GM21737 (cell line): ENCODE measurements around the gene EFNA5.
A peak's percentile ranks its signal among the peaks of the same experiment; 100 is the strongest.

Experiments used
- ATAC-seq: cut with Tn5 transposase; IDR thresholded peaks from one replicate; pipeline ENCODE4 v1.9.1; 2021; ENCODE audit warnings: mild to moderate bottlenecking, moderate library complexity; ENCODE audit not compliant: unreplicated experiment

EFNA5 gene

DNA sequence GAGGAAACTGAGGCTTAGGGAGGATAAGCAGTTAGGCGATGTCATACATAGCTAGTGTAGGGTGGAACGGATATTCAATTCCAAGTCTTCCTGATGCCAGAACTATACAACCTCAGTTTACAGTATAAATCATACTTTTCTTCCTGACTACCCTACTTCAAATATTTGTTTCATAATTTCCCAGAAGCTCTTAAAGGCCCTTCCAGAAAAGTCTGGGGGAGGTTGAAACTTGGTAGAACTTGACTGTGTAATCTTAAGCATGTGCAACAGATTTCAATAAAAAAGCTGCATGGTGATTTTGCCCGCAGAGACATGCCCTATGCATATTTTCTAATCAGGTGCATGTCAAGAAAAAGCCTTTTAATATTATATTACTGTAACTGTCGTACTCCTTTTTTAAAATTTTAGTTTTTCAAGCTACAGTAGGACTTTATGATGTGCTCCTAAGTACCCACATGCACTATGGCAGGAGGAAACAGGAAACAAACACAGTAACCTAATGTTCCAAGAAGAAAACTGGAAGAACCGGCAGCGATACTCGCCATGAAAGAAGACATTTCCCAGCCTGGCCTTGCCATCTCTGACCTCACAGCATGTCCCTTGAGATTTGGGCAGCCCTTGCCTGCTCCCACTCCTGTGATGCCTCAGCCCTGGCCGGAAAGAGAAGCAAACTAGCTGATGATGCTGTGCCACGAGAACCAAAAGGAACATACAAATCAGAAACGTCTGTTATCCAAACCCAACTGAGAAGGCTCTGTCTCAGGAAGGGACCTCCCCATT is 266.0 kb downstream of the EFNA5 start:
- ATAC-seq: no peak

DNA sequence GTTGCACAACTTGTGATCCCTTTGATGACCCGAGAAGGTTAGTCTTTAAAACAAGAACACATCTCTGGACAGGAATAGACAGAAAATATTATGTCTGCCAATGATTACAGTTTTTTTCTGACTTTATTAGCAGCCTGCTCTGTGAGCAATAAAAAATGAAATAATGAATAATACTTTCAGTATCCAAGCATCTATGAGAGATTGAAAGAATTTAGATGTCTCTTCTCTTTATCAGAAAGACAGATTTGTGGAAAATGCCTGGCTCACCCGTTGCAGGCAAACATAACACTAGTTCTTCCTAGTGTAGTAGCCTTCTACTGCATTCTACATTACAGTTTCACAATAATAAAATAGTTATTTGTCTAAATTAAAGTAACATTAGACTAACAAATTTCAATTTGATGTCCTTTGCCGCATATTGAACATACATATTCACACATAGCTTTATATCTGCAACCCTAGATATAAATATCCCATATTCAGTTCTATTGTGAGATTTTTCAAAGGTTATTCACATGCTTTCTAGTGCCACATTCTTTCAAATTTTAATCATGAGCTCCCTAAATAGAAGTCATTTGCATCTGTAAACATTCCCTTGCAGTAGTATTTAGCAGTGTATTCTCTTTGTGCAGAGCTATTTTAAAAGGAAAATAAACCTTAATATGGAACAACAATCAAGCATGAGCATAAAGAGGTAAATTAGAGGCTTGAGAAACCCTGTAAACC is 267.3 kb downstream of the EFNA5 start:
- ATAC-seq: no peak

DNA sequence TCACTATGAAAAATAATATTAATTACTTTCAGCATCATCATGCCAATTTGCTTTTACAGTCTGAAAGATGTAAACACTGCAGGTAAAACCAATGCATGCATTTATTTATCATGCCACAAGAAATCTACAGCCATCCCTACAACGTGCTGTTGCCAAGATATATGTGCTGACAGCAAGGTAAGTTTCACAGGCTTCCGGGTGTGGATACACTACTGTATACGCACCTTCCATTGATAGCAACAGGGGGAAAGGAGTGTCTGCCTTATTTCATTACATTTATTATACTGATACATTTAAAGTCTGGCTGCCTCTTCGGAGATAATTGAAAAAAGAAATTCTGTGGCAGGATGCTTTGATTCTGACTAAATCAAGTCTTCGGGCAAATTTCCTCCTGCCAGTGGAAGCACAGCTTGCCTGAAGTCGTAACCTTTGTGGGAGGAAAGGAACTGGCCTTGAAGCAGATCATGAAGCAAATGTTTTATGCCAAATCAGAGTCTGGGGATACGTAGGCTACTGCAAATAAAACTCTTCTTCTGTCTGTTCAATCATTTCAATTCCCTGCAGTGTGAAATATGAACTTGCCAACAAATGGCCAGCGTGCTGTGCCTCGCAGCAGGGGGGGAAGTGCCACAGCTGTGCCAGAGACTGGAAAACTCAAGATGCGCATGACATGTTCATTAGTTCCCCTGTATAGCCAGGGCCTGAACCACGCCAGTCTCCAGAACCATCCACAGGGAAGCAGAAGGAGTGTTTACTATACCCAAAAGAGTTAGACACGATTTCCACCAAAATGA is 268.1 kb downstream of the EFNA5 start:
- ATAC-seq: no peak

DNA sequence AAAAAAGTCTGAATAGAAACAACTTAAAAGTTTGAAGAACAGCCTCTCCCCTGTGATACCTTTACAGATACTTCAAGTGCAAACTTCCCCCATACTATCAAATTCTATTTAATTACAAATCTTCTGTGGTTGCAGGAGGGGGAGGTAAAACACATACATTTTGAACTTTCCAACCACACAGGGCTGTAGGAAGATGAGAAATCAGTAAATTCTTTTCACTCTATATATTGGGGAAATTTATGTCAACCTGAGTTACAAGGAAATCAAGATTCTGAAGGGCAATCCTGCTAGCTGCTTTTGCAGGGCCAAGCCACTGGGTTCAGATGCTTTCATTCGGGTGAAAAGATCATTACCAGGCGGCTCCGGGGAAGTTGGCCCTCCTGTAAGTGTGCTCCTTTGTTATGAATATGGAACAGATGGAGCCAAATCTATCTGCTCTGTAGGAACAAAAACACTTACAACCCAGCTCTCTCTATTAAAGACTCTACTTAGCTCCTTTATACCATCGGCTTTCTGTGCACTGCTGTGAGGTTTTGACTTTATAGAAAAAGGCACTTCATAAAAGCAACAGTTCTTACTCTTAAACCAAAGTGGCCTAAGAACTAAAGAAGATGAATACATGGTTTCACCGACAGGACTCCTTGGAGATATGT is 269.1 kb downstream of the EFNA5 start:
- no peak for ATAC-seq

DNA sequence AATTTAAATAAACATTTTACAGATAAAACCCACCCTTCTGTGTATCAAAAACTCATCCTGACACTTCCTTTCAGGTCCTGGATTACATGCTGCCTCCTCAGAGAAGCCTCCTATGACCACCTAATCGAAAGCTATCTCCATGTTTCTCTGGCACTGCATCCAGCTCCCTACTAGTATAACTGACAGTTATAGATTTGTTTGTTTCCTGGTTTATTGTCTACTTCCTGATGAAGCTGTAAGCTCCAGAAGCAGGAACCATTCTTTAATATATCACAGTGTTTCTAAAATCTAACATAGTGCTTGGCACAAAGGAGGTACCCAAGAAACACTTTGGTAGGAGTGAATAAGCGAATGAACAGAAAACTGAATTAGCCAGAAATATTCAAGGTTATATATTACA is 270.4 kb downstream of the EFNA5 start:
- no peak for ATAC-seq

GRCh38 chr5:107398703-107399102 is 272.0 kb downstream of the EFNA5 start:
- no peak for ATAC-seq

- ATAC-seq: peak; percentile 47
Measured at GRCh38 chr5:107396351-107396690, 274.4 kb downstream of the EFNA5 start.

DNA sequence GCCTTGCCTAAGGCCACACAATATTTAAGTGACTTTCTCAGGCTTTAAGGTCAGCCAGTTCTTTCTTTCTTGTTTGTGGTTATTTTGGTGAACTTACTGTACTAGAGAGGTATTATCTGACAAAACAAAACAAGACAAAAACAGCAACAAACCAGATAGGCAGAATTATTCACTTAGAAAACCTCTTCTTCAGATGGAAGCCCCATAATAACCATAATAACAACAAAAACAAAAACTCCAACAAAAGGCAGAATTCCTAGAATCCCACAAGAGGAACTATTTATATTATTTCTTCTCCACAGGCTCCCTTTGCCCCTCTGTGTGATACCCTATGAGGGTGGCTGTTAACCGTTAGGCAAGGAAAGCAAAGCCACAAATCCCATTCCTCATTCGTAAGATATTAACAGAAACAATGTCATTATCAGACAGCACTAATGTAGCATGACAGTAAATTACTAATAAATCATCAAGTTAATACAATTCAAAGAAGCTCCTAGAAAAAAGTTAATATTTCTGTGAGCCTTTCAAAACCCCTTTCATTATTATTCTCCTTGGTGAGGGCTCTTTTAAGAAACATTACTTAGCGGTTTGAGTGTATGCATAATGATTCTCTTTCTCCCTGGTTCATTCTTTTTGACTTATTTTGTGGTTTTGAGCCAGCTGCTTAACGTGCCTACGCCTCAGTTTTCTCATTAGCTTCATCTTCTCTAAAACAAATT is 274.9 kb downstream of the EFNA5 start:
- ATAC-seq: peak; percentile 84

GRCh38 chr5:107393851-107394250 is 276.9 kb downstream of the EFNA5 start:
- no peak for ATAC-seq

DNA sequence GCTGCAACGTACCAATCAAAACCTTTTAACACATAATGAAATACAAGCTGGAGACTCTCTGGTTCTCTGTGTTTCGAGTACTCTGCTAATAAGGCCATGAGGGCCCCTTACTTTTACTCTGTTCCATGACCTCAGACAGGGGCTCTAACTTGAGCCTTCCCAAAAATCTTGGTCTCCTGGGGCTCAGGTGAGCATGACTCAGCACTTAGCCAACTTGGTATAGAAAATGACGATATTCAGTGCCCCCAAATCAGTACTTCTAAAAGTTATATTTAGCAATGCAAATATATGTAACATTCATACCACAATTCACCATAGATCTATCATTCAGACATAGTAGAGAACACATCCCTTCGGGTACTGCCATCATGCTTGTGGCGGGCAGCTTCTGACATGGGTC is 278.9 kb downstream of the EFNA5 start:
- no peak for ATAC-seq

DNA sequence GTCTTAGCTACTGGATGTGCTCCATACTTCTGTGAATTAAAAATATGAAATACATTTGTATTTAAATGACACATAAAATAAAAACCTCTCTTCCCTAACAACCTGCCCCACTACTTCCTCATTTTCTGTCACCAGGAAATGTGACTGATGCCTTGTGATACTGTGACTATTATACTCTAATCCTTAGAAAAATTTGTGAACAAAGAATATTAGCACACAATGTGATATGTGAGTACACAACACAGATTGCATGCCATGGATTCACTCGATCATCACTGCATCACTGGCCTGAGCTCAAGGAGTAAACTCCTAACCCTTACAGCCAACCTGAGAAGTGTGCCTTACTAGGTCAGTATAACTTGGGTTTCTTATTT is 281.0 kb downstream of the EFNA5 start:
- no peak for ATAC-seq

DNA sequence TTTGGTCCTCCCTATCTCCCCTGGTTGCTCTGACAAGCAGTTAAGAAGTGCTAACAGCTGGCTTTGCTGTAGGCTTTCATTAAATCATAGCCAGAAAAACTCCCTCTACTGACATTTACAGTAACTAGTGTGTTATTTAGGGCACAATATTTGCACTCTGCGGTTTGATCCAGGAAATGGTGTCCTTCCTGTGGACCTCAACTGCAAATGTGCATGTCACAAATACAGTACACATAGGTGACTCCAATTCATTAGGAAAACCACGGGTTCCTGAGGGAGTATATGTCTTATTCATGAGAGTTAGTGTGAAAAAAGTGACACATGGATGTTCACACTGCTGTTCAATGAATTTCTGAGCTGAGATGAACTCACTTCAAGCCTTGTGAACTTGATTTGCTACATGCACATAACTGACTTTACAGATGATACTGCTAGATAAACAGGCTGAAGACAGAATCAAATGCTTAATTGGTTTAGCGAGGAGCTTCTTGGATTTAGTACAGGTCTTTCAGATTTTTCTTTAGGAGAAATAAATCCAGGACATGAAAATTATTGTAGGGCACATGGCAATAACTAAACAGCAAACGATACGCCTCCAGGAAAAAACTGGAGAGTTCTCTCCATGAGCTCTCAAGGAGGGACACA is 281.5 kb downstream of the EFNA5 start:
- ATAC-seq: peak; percentile 87

DNA sequence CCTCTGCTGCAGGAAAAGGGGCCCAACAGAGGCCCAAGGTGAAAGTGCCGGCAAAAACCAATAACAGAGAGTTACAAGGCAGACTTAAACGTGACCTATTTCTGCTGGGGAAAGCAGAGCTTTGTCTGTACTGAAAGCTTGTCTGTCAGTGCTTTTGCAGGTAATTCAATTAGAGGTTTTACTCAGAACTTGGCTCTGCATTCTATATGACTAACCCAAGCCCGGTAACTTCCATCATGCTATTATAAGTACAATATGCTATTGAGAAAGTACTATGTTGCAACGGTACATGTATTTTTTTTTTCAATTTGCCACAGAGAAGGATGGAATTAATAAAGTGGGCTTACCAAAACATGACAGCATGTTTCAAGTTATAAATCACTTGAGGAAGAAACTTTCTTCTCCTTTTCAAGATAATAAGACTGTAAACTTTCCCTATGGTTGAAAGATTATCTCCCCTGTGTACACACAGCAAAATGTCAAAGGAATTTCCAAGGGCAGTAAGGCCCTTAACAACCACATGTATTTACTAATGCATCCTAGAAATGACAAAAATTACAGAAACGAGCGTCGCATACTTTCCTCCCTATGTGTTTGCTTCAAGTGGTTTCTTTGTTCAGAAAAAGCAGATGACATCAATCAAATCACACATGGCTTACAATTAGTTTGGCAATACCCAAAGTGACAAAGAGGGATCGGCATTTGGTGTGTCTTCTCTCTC is 282.4 kb downstream of the EFNA5 start:
- peak; percentile 39 for ATAC-seq

GRCh38 chr5:107387526-107388140 is 283.1 kb downstream of the EFNA5 start:
- ATAC-seq: peak; percentile 3

DNA sequence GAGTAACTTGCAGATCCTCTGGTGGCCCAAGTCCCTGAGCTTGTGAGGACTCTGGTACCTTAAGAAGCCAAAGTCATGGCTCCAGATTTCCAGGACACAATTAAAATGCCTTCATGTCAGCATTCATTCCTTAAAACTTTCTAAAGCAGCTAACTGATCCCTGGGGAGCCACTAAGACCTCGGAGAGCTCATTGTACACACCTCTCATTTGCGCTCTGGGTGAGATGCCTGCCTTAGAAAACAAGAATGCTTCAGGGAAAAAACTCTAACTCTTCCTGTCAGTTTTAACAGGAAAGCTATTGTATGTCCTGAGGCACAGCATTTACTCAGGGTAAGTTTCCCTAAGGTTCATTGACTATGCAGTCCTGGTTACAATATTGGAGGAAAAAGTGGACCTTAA is 285.0 kb downstream of the EFNA5 start:
- ATAC-seq: no peak

GRCh38 chr5:107384256-107384655 is 286.5 kb downstream of the EFNA5 start:
- no peak for ATAC-seq

DNA sequence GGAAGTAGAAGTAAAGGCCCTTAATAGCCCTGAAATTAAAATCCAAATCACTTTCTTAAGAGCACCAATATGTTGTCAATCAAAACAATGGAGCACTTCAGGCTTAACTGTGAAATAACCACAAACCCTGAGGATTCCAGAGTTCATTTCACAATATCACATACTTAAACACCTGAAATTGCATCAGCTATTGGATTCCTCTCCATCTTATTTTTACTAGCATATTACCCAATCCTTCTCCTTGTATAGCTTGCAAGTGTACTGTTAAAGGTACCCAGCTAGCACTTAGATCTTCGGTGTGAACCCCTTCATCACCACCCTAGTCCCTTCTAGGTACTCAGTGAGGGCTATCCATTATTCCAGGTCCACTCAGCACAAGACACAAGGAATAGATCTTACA is 287.3 kb downstream of the EFNA5 start:
- no peak for ATAC-seq

DNA sequence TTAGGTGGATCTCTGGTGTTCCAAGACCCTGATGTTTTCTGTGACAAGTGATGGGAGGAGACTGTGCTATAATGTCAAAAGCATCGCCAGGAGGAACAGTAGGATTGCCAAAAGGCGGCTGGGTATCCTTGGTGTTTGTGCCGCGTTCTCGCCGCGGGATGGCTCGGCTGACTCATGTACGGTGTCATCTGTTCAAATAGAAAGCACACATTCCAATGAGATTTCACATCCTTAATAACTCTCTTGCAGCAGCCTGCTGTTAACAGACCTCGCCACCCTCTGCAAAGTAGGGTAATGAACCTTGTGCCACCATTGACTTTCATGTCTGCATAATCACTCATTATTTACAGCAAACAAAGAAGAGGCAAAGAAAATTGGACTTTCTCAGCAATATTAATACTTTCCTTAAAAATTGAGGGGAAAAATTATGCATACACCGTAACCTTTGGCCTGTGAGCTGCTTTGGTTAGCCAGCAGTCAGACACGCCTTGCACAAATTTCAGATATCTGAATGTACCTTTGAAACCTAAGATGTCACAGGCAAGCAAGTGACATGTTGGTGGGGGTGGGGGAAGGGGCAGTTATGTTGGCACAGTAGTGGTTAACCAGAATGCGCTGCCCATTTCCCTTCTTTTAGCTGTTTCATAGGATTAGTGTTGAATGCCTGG is 289.4 kb downstream of the EFNA5 start:
- no peak for ATAC-seq

- ATAC-seq: no peak
Measured at GRCh38 chr5:107380654-107381053, 290.1 kb downstream of the EFNA5 start.
